HCT116 (cell line): ENCODE measurements around the gene CAPS. TPM values are rescaled to one million over a fixed set of nuclear protein-coding genes. Genes with fewer than 3 reads are reported as not detected.

Experiments used
- ATAC-seq: fragments of 200-7000 bp; cut with Tn5 transposase; 2 replicates; pipeline ENCODE4 v1.9.1; 2020; ENCODE audit warnings: mild to moderate bottlenecking, moderate library complexity
- BruUV-seq: library from RNA; stranded (reverse); fragments of 400-500 nt; replicated peaks from 2 replicates; lab custom pipeline; 2021; lab: Mats Ljungman, UMichigan
- CTCF ChIA-PET: fragments of 300-600 bp; sonication (Branson Sonifier 250); formaldehyde crosslinking; loops from one replicate; lab custom pipeline; 2021; ENCODE audit warnings: antibody characterized with exemption; lab: Charles Lee
- POLR2A ChIA-PET: fragments of 300-600, 350-600 bp; sonication (Branson Sonifier 250); formaldehyde crosslinking; loops from one replicate; lab custom pipeline; 2021; ENCODE audit warnings: antibody characterized with exemption; lab: Charles Lee
- RAD21 ChIA-PET, 2 experiments: fragments of 300-600 bp; sonication (Branson Sonifier 250); formaldehyde crosslinking; loops; one replicate each; lab custom pipeline; 2023; ENCODE audit warnings: low total read pairs in 2 of 2; ENCODE audit not compliant: uncharacterized antibody in 2 of 2, unreplicated experiment in 2 of 2, low non-redundant PET in 1 of 2; lab: Charles Lee
- DNase-seq: peaks from one replicate; pipeline ENCODE4 v3.0.0-alpha.2; 2010; ENCODE audit warnings: low read depth, low spot score
- H2AFZ ChIP-seq: fragments of 200-600 bp; shearing (Covaris generic), sonication (generic); 2 replicates; pipeline ENCODE4 v1.6.1; 2017; ENCODE audit warnings: low read depth, mixed run types, mixed read lengths, antibody characterized with exemption, low read length; ENCODE audit not compliant: poor library complexity, severe bottlenecking
- H3K27ac ChIP-seq: 2 replicates; pipeline ENCODE4 v1.5.1; 2012; ENCODE audit warnings: low read depth, low read length
- H3K27me3 ChIP-seq: fragments of 200-600 bp; sonication (generic); 2 replicates; pipeline ENCODE4 v1.6.1; 2016; ENCODE audit warnings: mixed run types, low read length, mixed read lengths; ENCODE audit not compliant: insufficient read depth
- H3K36me3 ChIP-seq, 2 experiments: fragments of 200-500 bp in 1 of 2; fragments of 200-600 bp in 1 of 2; sonication (Bioruptor generic) in 1 of 2; sonication (generic) in 1 of 2; 2 replicates each; pipeline versions ENCODE4 v1.5.1 to v1.6.1; 2014 to 2016; ENCODE audit warnings: low read length in 2 of 2, inconsistent platforms in 1 of 2, mixed read lengths in 1 of 2, mixed run types in 1 of 2; ENCODE audit not compliant: insufficient read depth in 2 of 2, control insufficient read depth in 1 of 2
- H3K4me1 ChIP-seq, 2 experiments: fragments of 200-600 bp in 1 of 2; sonication (generic) in 1 of 2; 2 replicates each; pipeline versions ENCODE4 v1.5.1 to v1.6.1; 2012 to 2017; ENCODE audit warnings: low read length in 2 of 2, inconsistent platforms in 1 of 2, mild to moderate bottlenecking in 1 of 2, mixed read lengths in 1 of 2, mixed run types in 1 of 2, moderate library complexity in 1 of 2; ENCODE audit not compliant: insufficient read depth in 2 of 2, control insufficient read depth in 1 of 2
- H3K4me2 ChIP-seq: fragments of 200-600 bp; sonication (generic); 2 replicates; pipeline ENCODE4 v1.6.1; 2017; ENCODE audit warnings: mixed run types, low read length, mixed read lengths
- H3K4me3 ChIP-seq, 2 experiments: fragments of 200-600 bp in 1 of 2; sonication (generic) in 1 of 2; replicated peaks in 1 of 2; 2 replicates each; pipeline ENCODE4 v1.5.1; 2011 to 2016; ENCODE audit warnings: low read length in 2 of 2, control low read depth in 1 of 2, low read depth in 1 of 2, mild to moderate bottlenecking in 1 of 2, mixed read lengths in 1 of 2, mixed run types in 1 of 2
- H3K79me2 ChIP-seq: fragments of 200-600 bp; sonication (generic); 2 replicates; pipeline ENCODE4 v1.6.1; 2017; ENCODE audit warnings: mild to moderate bottlenecking, mixed run types, low read length, moderate library complexity, mixed read lengths; ENCODE audit not compliant: insufficient read depth
- H3K9ac ChIP-seq: fragments of 200-600 bp; sonication (generic); 2 replicates; pipeline ENCODE4 v1.6.1; 2016; ENCODE audit warnings: low read length, mixed read lengths
- H3K9me2 ChIP-seq: fragments of 200-600 bp; sonication (generic), shearing (Covaris generic); 2 replicates; pipeline ENCODE4 v1.6.1; 2017; ENCODE audit warnings: mixed run types, mild to moderate bottlenecking, moderate library complexity; ENCODE audit not compliant: insufficient read depth
- H3K9me3 ChIP-seq, 2 experiments: fragments of 200-500 bp in 1 of 2; fragments of 200-600 bp in 1 of 2; sonication (Bioruptor generic) in 1 of 2; sonication (generic) in 1 of 2; 2 replicates each; pipeline ENCODE4 v1.6.1; 2014 to 2017; ENCODE audit warnings: low read length in 2 of 2, mixed read lengths in 2 of 2, inconsistent platforms in 1 of 2, low read depth in 1 of 2, mild to moderate bottlenecking in 1 of 2, mixed run types in 1 of 2, moderate library complexity in 1 of 2; ENCODE audit not compliant: control insufficient read depth in 1 of 2, insufficient read depth in 1 of 2
- H4K20me1 ChIP-seq: fragments of 200-600 bp; sonication (generic), shearing (Covaris generic); 2 replicates; pipeline ENCODE4 v1.6.1; 2017; ENCODE audit warnings: mixed run types, mild to moderate bottlenecking, moderate library complexity; ENCODE audit not compliant: insufficient read depth
- CEBPB ChIP-seq: IDR thresholded peaks from 2 replicates; pipeline ENCODE4 v1.6.1; 2012; ENCODE audit warnings: low read depth
- EGR1 ChIP-seq: IDR thresholded peaks from 2 replicates; pipeline ENCODE4 v1.6.1; 2012; ENCODE audit warnings: low read depth
- EZH2phosphoT487 ChIP-seq: fragments of 200-600 bp; IDR thresholded peaks from 2 replicates; pipeline ENCODE4 v1.6.1; 2018; ENCODE audit warnings: antibody characterized with exemption, borderline replicate concordance
- JUND ChIP-seq: IDR thresholded peaks from 2 replicates; pipeline ENCODE4 v1.6.1; 2012
- POLR2A ChIP-seq: IDR thresholded peaks from 2 replicates; pipeline ENCODE4 v1.7.0; 2011; ENCODE audit warnings: borderline replicate concordance; ENCODE audit not compliant: insufficient read depth, insufficient read length; ENCODE audit errors: extremely low read depth
- POLR2AphosphoS5 ChIP-seq: IDR thresholded peaks from 2 replicates; pipeline ENCODE4 v1.6.1; 2011; ENCODE audit warnings: mild to moderate bottlenecking, low read depth, low read length, moderate library complexity
- SP1 ChIP-seq: IDR thresholded peaks from 2 replicates; pipeline ENCODE4 v1.6.1; 2012; ENCODE audit warnings: low read depth
- TCF7L2 ChIP-seq: IDR thresholded peaks from 2 replicates; pipeline ENCODE4 v1.7.0; 2011; ENCODE audit warnings: borderline replicate concordance, inconsistent platforms; ENCODE audit not compliant: insufficient read depth, insufficient read length; ENCODE audit errors: extremely low read depth
- YY1 ChIP-seq: IDR thresholded peaks from 2 replicates; pipeline ENCODE4 v1.6.1; 2011; ENCODE audit warnings: low read length, low read depth, moderate library complexity, mild to moderate bottlenecking; ENCODE audit not compliant: insufficient replicate concordance; ENCODE audit errors: extremely low read depth
- ZFX ChIP-seq: fragments of 450-650 bp; IDR thresholded peaks from 2 replicates; pipeline ENCODE4 v1.6.1; 2017
- ZNF274 ChIP-seq: fragments of 200-500 bp; sonication (Bioruptor generic); IDR thresholded peaks from 2 replicates; pipeline ENCODE4 v1.6.1; 2014; ENCODE audit warnings: mild to moderate bottlenecking, low read depth, low read length, inconsistent platforms
- intact Hi-C: fragments of 100-400 bp; cut with micrococcal nuclease; formaldehyde crosslinking; loops from 2 replicates; pipeline ENCODE4 v1.10.0; 2022
- total RNA-seq: library from RNA; stranded (reverse); gene quantifications from one replicate; pipeline ENCODE4 v1.2.1, GENCODE V29; 2021; ENCODE audit not compliant: unreplicated experiment
- TF ChIP-seq, protein P1 (sequence below), 3 experiments: fragments of 200-600 bp in 1 of 3; sonication (generic) in 1 of 3; IDR thresholded peaks in 2 of 3; conservative IDR thresholded peaks in 1 of 3; 2 replicates each; pipeline ENCODE4 v1.5.1; 2012 to 2017; ENCODE audit warnings: low read depth in 2 of 3, low read length in 2 of 3, antibody characterized with exemption in 1 of 3, borderline replicate concordance in 1 of 3, control low read depth in 1 of 3, mild to moderate bottlenecking in 1 of 3, mixed read lengths in 1 of 3, mixed run types in 1 of 3, moderate library complexity in 1 of 3; ENCODE audit not compliant: insufficient read depth in 1 of 3
- TF ChIP-seq, protein P2 (sequence below): IDR thresholded peaks from 2 replicates; pipeline ENCODE4 v1.6.1; 2012

CAPS gene
- total RNA-seq, 1 experiment from 2014 or later, result 2.5 TPM

DNA sequence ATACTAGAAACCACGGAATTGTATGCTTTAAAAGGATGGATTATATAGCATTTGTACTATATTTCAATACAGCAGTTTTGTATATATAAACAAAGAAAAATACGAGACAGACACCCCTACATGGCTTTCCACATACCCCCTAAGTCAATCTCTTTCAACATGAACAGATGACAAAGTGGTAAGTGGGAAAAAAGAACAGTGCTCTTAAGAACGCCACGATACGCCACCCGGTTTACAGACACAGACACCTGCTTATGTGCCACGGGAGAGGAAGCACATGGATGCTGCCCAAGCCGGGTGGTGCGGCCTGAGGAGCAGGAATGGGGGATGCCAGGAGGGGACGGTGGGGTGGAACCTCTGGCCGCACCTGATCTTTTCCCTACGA, 8.1 kb downstream of the CAPS start:
- Histone ChIP-seq H3K27me3 (no peaks in the 10 kb centered on the region), H3K9ac (no peak overlapping the region), H3K27ac (no peak overlapping the region), H3K9me2 (no peaks in the 10 kb centered on the region), H3K9me3 (no peaks in the 10 kb centered on the region), H3K79me2 (no peaks in the 10 kb centered on the region), H3K4me2 (no peak overlapping the region), H3K4me3 (no peak overlapping the region), H3K4me1 (no peaks in the 10 kb centered on the region), H3K36me3 (peaks cover 24 to 40% of the 10 kb centered on the region in 2 experiments; a peak in 3 of 4 replicates), H4K20me1 (no peaks in the 10 kb centered on the region), H2AFZ (no peak overlapping the region)
- intact Hi-C loops, result no loop called here
- ChIA-PET RAD21 (no interaction called here), CTCF (no interaction called here), POLR2A (no interaction called here)
- no peak for DNase-seq
- no TSS peak for BruUV-seq
- TF ChIP-seq JUND (no peak), EZH2phosphoT487 (no peak), ZNF274 (no peak), YY1 (no peak), ZFX (no peak), EGR1 (no peak), POLR2AphosphoS5 (no peak), TCF7L2 (no peak), POLR2A (no peak), CEBPB (no peak), SP1 (no peak)
- TF ChIP-seq, protein P1, sequence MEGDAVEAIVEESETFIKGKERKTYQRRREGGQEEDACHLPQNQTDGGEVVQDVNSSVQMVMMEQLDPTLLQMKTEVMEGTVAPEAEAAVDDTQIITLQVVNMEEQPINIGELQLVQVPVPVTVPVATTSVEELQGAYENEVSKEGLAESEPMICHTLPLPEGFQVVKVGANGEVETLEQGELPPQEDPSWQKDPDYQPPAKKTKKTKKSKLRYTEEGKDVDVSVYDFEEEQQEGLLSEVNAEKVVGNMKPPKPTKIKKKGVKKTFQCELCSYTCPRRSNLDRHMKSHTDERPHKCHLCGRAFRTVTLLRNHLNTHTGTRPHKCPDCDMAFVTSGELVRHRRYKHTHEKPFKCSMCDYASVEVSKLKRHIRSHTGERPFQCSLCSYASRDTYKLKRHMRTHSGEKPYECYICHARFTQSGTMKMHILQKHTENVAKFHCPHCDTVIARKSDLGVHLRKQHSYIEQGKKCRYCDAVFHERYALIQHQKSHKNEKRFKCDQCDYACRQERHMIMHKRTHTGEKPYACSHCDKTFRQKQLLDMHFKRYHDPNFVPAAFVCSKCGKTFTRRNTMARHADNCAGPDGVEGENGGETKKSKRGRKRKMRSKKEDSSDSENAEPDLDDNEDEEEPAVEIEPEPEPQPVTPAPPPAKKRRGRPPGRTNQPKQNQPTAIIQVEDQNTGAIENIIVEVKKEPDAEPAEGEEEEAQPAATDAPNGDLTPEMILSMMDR (IDR thresholded peaks at IDR 0.05 in 2 of 3, conservative IDR thresholded peaks at IDR 0.05 in 1 of 3; ENCODE audit: borderline replicate concordance in 1 of 3, insufficient read depth in 1 of 3, low read depth in 2 of 3, low read length in 2 of 3), result no peak
- TF ChIP-seq, protein P2, sequence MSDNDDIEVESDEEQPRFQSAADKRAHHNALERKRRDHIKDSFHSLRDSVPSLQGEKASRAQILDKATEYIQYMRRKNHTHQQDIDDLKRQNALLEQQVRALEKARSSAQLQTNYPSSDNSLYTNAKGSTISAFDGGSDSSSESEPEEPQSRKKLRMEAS, result no peak
- no peak for ATAC-seq
